K562 (cell line): Measurements from ENCODE around the gene IMP4. TPM values are rescaled to one million over a fixed set of nuclear protein-coding genes. Genes with fewer than 3 reads are reported as not detected.

Experiments used
- ATAC-seq: fragments of 200-7000 bp; cut with Tn5 transposase; 3 replicates; pipeline ENCODE4 v1.9.1; 2020; ENCODE audit warnings: moderate library complexity
- BruUV-seq: library from RNA; stranded (reverse); fragments of 400-500 nt; replicated peaks from 2 replicates; lab custom pipeline; 2021; lab: Mats Ljungman, UMichigan
- CTCF ChIA-PET: fragments of 300-600 bp; formaldehyde crosslinking; extraction: SDS; loops from one replicate; lab custom pipeline; 2021; ENCODE audit warnings: low intra/inter-chr PET ratio; lab: Yijun Ruan, JAX
- POLR2A ChIA-PET: fragments of 300-600, 350-650 bp; sonication (Branson Sonifier 250); formaldehyde crosslinking; extraction: SDS; loops from one replicate; lab custom pipeline; 2021; ENCODE audit warnings: antibody characterized with exemption, inconsistent platforms; lab: Yijun Ruan, JAX
- DNase-seq, 4 experiments: peaks; one replicate each; pipeline versions ENCODE4 v3.0.0 to v3.0.0-alpha.2; 2011 to 2018; ENCODE audit warnings: low spot score in 3 of 4, mixed read lengths in 3 of 4; ENCODE audit errors: extremely low read depth in 1 of 4
- FAIRE-seq: peaks from 2 replicates; lab custom pipeline; 2011; peaks lifted over from hg19 to GRCh38; lab: Jason Lieb, UNC
- H2AFZ ChIP-seq: 2 replicates; pipeline ENCODE4 v1.6.0; 2011; ENCODE audit warnings: low read depth, low read length, control low read depth, inconsistent platforms
- H3K27ac ChIP-seq: fragments of 200-600 bp; 3 replicates; pipeline ENCODE4 v1.8.0; 2011; ENCODE audit warnings: low read depth, mild to moderate bottlenecking, control low read depth, inconsistent platforms, low read length, moderate library complexity, mixed read lengths; ENCODE audit errors: extremely low read depth
- H3K27me3 ChIP-seq, 2 experiments: fragments of 300-600 bp in 1 of 2; 2 replicates in 1 of 2; 3 replicates in 1 of 2; pipeline versions ENCODE4 v1.6.0 to v1.8.0; 2011; ENCODE audit warnings: inconsistent platforms in 2 of 2, low read length in 2 of 2, mild to moderate bottlenecking in 1 of 2, mixed read lengths in 1 of 2, moderate library complexity in 1 of 2; ENCODE audit not compliant: control insufficient read depth in 2 of 2, insufficient read depth in 2 of 2
- H3K36me3 ChIP-seq: fragments of 300-600 bp; 3 replicates; pipeline ENCODE4 v1.8.0; 2011; ENCODE audit warnings: mild to moderate bottlenecking, low read length, inconsistent platforms; ENCODE audit not compliant: control insufficient read depth, insufficient read depth
- H3K4me1 ChIP-seq, 2 experiments: fragments of 200-600 bp in 1 of 2; replicated peaks in 1 of 2; 2 replicates in 1 of 2; 3 replicates in 1 of 2; pipeline versions ENCODE4 v1.5.1 to v1.8.0; 2011; ENCODE audit warnings: inconsistent platforms in 2 of 2, low read length in 2 of 2, mild to moderate bottlenecking in 1 of 2, mixed read lengths in 1 of 2, moderate library complexity in 1 of 2; ENCODE audit not compliant: control insufficient read depth in 2 of 2, insufficient read depth in 2 of 2
- H3K4me2 ChIP-seq: 2 replicates; pipeline ENCODE4 v1.6.1; 2011; ENCODE audit warnings: low read length, control low read depth, inconsistent platforms, mixed read lengths; ENCODE audit not compliant: insufficient read depth
- H3K4me3 ChIP-seq: fragments of 200-600 bp; sonication (generic), shearing (Covaris generic); 2 replicates; pipeline ENCODE4 v1.5.1; 2016; ENCODE audit warnings: control low read depth, inconsistent platforms
- H3K79me2 ChIP-seq: fragments of 200-600 bp; 3 replicates; pipeline ENCODE4 v1.8.0; 2011; ENCODE audit warnings: low read length, inconsistent platforms; ENCODE audit not compliant: control insufficient read depth, insufficient read depth
- H3K9ac ChIP-seq, 2 experiments: 2 replicates each; pipeline versions ENCODE4 v1.6.0 to v1.6.1; 2011; ENCODE audit warnings: low read depth in 2 of 2, low read length in 2 of 2, control low read depth in 1 of 2, inconsistent platforms in 1 of 2, mild to moderate bottlenecking in 1 of 2, mixed read lengths in 1 of 2; ENCODE audit not compliant: insufficient read depth in 1 of 2
- H3K9me1 ChIP-seq: one replicate; pipeline ENCODE4 v1.6.0; 2011; ENCODE audit warnings: inconsistent platforms, mild to moderate bottlenecking, low read length, moderate library complexity; ENCODE audit not compliant: control insufficient read depth, insufficient read depth
- H3K9me3 ChIP-seq: replicated peaks from 2 replicates; pipeline ENCODE4 v1.5.1; 2011; ENCODE audit warnings: low read depth, low read length, inconsistent platforms; ENCODE audit not compliant: control insufficient read depth, insufficient read depth
- H4K20me1 ChIP-seq: replicated peaks from 2 replicates; pipeline ENCODE4 v1.6.1; 2011; ENCODE audit warnings: low read length, inconsistent platforms, mixed read lengths; ENCODE audit not compliant: control insufficient read depth, insufficient read depth
- CTCF ChIP-seq, 3 experiments: IDR thresholded peaks in 2 of 3; conservative IDR thresholded peaks in 1 of 3; 2 replicates each; pipeline ENCODE4 v1.5.1; 2011 to 2012; ENCODE audit warnings: low read length in 3 of 3, mild to moderate bottlenecking in 3 of 3, control low read depth in 2 of 3, improper control_type of control experiment in 1 of 3, inconsistent platforms in 1 of 3, low read depth in 1 of 3, mixed read lengths in 1 of 3, moderate library complexity in 1 of 3; ENCODE audit not compliant: insufficient read depth in 2 of 3
- CTCFL ChIP-seq: IDR thresholded peaks from 2 replicates; pipeline ENCODE4 v1.6.1; 2011; ENCODE audit warnings: borderline replicate concordance, low read depth, mild to moderate bottlenecking, moderate library complexity, low read length; ENCODE audit not compliant: insufficient read depth, poor library complexity, severe bottlenecking
- MTA2 ChIP-seq: fragments of 450-650 bp; IDR thresholded peaks from 2 replicates; pipeline ENCODE4 v1.6.1; 2016; ENCODE audit warnings: low read depth
- MTA3 ChIP-seq: fragments of 450-650 bp; formaldehyde crosslinking; IDR thresholded peaks from 2 replicates; pipeline ENCODE4 v1.6.1; 2017; ENCODE audit warnings: mild to moderate bottlenecking, borderline replicate concordance
- MXI1 ChIP-seq: IDR thresholded peaks from 2 replicates; pipeline ENCODE4 v1.6.1; 2011; ENCODE audit warnings: low read depth, mild to moderate bottlenecking, improper control_type of control experiment, low read length
- RAD21 ChIP-seq, 2 experiments: fragments of 250-450 bp in 1 of 2; fragments of 450-650 bp in 1 of 2; sonication (Bioruptor Pico) in 1 of 2; formaldehyde crosslinking in 1 of 2; IDR thresholded peaks in 1 of 2; conservative IDR thresholded peaks in 1 of 2; 2 replicates each; pipeline versions ENCODE4 v1.4.0 to v1.8.0; 2020 to 2022; ENCODE audit warnings: mild to moderate bottlenecking in 2 of 2, moderate library complexity in 1 of 2
- TGIF2 ChIP-seq: sonication (generic); formaldehyde crosslinking; IDR thresholded peaks from 2 replicates; pipeline ENCODE4 v1.8.1; 2022; ENCODE audit warnings: mild to moderate bottlenecking, missing genetic modification reagents, moderate library complexity
- ZNF134 ChIP-seq: fragments of 250-450 bp; sonication (Bioruptor Pico); conservative IDR thresholded peaks from 2 replicates; pipeline ENCODE4 v1.4.0; 2020
- WGBS: fragments of 100-300 bp; shearing (Covaris generic); methylation state at CpG from one replicate; pipeline ENCODE4 v1.1.6; 2016; ENCODE audit warnings: low coverage, mixed read lengths; ENCODE audit not compliant: insufficient coverage; ENCODE audit errors: missing lambda C conversion rate; 5-methylcytosine and 5-hydroxymethylcytosine counted together
- in situ Hi-C: fragments of 300-500 bp; cut with MboI; formaldehyde crosslinking; loops from 4 replicates; pipeline ENCODE4 v1.15.0; 2018; ENCODE audit warnings: inconsistent platforms, mixed read lengths
- intact Hi-C: fragments of 100-400 bp; cut with micrococcal nuclease; formaldehyde crosslinking; loops from 2 replicates; pipeline ENCODE4 v1.14.2; 2022
- polyA plus RNA-seq, 8 experiments: library from polyadenylated mRNA; depleted of rRNA in 4 of 8; stranded (reverse) in 5 of 8; unstranded in 3 of 8; fragments of >200 nt; fragmentation: Nextera tagmentation in 2 of 8; fragmentation: Illumina TruSeq in 1 of 8; extraction: Ambion mirVana in 2 of 8; extraction: Trizol in 1 of 8; gene quantifications; 2 replicates each; pipeline versions ENCODE4 v1.2.1 to v1.2.3, GENCODE V29; 2011 to 2014; ENCODE audit warnings: inconsistent platforms in 1 of 8, missing spikeins in 1 of 8
- total RNA-seq, 7 experiments: library from RNA; depleted of rRNA in 6 of 7; stranded (reverse); fragments of >200 nt in 6 of 7; fragmentation: Illumina TruSeq in 2 of 7; extraction: Trizol in 2 of 7; gene quantifications; 2 replicates each; pipeline versions ENCODE4 v1.2.1 to v1.2.3, GENCODE V29; 2011 to 2021; ENCODE audit warnings: low replicate concordance in 1 of 7
- TF ChIP-seq, protein P1 (sequence below): fragments of 450-650 bp; formaldehyde crosslinking; conservative IDR thresholded peaks from 2 replicates; pipeline ENCODE4 v1.4.0; 2022; ENCODE audit warnings: mild to moderate bottlenecking, missing genetic modification characterization

Gene IMP4
- total and polyA plus RNA-seq, 9 of the 15 experiments (the other 6 are each of a cell fraction or from before 2014, with no cell fraction given), result 35.4 to 209 (median 100.0) TPM

DNA sequence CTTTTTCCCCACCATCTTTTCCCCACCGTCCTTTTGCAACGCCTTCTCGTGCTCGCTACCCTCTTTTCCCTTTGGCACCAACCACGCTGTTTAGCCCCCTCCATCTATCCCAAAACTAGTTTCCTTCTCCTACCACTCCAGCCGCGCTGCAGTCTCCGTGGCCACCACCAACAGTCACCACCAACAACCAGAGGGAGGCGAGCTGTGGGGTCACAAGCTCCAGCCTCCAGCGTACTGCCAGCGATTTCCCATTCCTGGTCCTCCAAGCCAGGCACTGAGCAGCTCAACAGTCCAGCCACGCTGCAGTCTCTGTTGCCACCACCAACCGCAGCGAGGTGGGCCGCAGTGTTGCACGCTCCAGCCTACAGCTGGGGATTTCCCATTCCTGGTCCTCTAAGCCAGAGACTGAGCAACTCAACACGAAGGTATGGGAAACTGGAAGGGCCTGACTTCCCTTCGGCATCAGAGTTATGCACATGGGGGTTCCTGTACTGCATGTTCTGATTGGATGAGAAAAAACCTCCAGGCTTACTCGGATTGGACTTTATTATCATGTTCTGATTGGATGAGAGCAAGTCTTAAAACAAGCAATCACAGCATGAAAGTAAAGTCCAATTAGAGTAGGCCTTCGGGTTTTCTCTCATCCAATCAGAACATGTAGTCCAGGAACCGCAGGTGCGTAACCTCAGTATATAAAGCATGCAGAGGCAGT lies 42.3 kb upstream of the IMP4 start:
- intact Hi-C loops, result no loop called here
- FAIRE-seq, result no peak
- Histone ChIP-seq H2AFZ (no peak overlapping the region), H3K4me3 (no peak overlapping the region), H3K9ac (peak overlapping the region in 1 of 2 experiments; percentile 43; a peak in 1 of 4 replicates), H3K4me1 (peaks cover 0 to 8% of the 10 kb centered on the region in 2 experiments; a peak in 2 of 5 replicates), H3K4me2 (no peak overlapping the region), H3K36me3 (no peaks in the 10 kb centered on the region), H3K79me2 (no peaks in the 10 kb centered on the region), H4K20me1 (no peaks in the 10 kb centered on the region), H3K27me3 (peaks cover 16 to 26% of the 10 kb centered on the region in 2 experiments), H3K9me3 (no peaks in the 10 kb centered on the region), H3K9me1 (no peaks in the 10 kb centered on the region), H3K27ac (no peak overlapping the region)
- TF ChIP-seq MTA2 (no peak), MXI1 (no peak), MTA3 (no peak), RAD21 (CRISPR knock-in tag; conservative IDR thresholded peaks at IDR 0.05 in 1 of 2, IDR thresholded peaks at IDR 0.05 in 1 of 2) (0 out of 4 replicates have a peak, but pooled peaks of 1 of the 2 experiments have one; percentile 8), CTCFL (peak; percentile 6), TGIF2 (CRISPR knock-in tag) (no peak), CTCF (IDR thresholded peaks at IDR 0.05 in 2 of 3, conservative IDR thresholded peaks at IDR 0.05 in 1 of 3; ENCODE audit: insufficient read depth in 2 of 3, low read depth in 1 of 3, low read length in 3 of 3) (peak in 1 of 3 experiments; percentile 16; a peak in 1 of 6 replicates), ZNF134 (CRISPR knock-in tag) (0 out of 2 replicates have a peak, but pooled peaks have one; percentile 18)
- TF ChIP-seq, protein P1, sequence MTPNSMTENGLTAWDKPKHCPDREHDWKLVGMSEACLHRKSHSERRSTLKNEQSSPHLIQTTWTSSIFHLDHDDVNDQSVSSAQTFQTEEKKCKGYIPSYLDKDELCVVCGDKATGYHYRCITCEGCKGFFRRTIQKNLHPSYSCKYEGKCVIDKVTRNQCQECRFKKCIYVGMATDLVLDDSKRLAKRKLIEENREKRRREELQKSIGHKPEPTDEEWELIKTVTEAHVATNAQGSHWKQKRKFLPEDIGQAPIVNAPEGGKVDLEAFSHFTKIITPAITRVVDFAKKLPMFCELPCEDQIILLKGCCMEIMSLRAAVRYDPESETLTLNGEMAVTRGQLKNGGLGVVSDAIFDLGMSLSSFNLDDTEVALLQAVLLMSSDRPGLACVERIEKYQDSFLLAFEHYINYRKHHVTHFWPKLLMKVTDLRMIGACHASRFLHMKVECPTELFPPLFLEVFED (CRISPR knock-in tag), result 0 out of 2 replicates have a peak, but pooled peaks have one; percentile 18
- peak; percentile 84 for ATAC-seq
- CTCF ChIA-PET, result no interaction called here
- POLR2A ChIA-PET, result interaction anchor here (1.1 kb wide), 1 partner anchor 41 kb away, joined by 4 read pairs; no protein-coding TSS in a partner anchor
- in situ Hi-C loops, result no loop called here
- WGBS, result 8% methylated on average over 18 of the region's 22 CpGs
- DNase-seq, result no peak
- BruUV-seq, result no TSS peak
